GM12892 (cell line): ENCODE data around the gene ARHGEF17.

Experiments used
- DNase-seq: peaks from one replicate; pipeline ENCODE4 v3.0.0; 2011; ENCODE audit not compliant: insufficient read length
- FAIRE-seq: peaks from 2 replicates; lab custom pipeline; 2011; peaks lifted over from hg19 to GRCh38; lab: Jason Lieb, UNC
- POLR2A ChIP-seq: IDR thresholded peaks from 2 replicates; pipeline ENCODE4 v1.6.1; 2011; ENCODE audit warnings: low read depth, low read length, control low read depth
- POLR2AphosphoS5 ChIP-seq: IDR thresholded peaks from 2 replicates; pipeline ENCODE4 v1.6.1; 2011; ENCODE audit warnings: low read depth, low read length, control low read depth
- TAF1 ChIP-seq: IDR thresholded peaks from 2 replicates; pipeline ENCODE4 v1.6.1; 2011; ENCODE audit warnings: low read depth, mild to moderate bottlenecking, control low read depth, low read length, borderline replicate concordance

The ARHGEF17 gene

DNA sequence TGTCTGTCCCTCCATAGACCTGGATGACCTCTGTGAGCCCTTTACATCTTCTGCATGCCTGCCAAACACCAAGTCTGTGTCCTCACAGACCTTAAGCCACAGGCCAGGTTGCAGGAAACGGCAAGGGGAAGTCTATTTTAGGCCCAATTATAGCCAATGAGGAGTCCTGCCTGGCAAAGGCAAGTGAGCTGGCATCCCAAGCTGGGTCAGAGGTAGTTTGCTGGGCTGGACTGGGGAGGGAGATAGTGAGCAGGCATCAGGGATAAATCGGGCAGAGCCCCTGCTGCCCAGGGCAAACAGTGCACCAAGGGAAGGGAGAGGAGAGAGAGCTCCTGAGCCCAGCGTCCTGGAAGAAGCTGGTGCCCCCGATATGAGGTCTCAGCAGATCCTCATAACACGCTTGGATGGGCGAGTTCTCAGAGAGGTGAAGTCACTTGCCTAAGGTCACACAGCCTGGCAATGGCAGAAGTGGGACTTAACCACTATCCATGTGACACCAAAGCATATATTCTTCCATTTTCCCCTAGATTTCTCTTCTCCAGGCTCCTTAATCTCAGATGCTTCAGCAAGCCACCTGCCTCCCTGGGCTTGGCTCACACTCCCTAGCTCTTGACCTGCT is 64.4 kb downstream of the ARHGEF17 start:
- no peak for DNase-seq
- no peak for TF ChIP-seq TAF1
- TF ChIP-seq POLR2AphosphoS5 = no peak
- TF ChIP-seq POLR2A = no peak

DNA sequence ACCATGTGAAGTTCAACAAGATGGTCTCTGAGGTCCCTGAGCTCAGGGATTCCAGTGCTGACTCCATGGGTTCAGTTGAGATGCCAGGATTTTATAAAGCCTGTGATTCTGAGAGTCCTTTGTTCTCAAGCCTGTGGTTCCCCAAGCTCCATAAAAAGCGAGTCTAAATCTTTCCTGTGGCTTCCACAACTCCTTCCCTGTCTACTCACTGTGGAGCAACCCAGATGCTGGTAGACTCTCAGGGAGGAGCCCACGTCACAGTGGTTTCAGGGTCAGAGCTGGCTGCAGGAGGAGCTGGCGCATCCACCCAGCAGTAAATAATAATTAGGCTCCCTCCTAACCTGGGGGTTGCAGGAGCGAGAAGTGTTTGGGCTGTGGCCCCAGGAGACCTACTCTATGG is 66.1 kb downstream of the ARHGEF17 start:
- FAIRE-seq (no peak), DNase-seq (no peak)
- no peak for TF ChIP-seq POLR2A
- TF ChIP-seq POLR2AphosphoS5 = no peak
- no peak for TF ChIP-seq TAF1

More for the DNA sequence above, 64.4 kb downstream of the ARHGEF17 start:
- peak; percentile 88 for FAIRE-seq

DNA sequence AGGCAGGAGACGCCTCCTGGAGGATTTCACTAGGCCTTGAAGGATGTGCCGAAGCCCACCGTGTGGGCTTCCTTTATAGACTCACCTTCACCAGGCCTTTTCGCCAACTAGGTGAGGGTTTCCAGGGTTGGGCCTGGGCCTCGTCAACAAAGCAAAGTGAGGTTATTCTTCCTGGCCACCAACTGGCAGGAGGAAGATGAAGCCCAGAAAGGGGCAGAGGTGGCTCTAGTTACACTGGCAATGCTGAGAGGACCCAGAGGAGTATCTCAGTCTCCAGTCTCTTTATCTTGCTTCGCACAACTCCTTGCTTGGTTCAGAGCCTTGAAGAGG is 67.7 kb downstream of the ARHGEF17 start:
- DNase-seq (no peak), FAIRE-seq (no peak)
- TF ChIP-seq POLR2AphosphoS5 (no peak), POLR2A (no peak), TAF1 (no peak)

DNA sequence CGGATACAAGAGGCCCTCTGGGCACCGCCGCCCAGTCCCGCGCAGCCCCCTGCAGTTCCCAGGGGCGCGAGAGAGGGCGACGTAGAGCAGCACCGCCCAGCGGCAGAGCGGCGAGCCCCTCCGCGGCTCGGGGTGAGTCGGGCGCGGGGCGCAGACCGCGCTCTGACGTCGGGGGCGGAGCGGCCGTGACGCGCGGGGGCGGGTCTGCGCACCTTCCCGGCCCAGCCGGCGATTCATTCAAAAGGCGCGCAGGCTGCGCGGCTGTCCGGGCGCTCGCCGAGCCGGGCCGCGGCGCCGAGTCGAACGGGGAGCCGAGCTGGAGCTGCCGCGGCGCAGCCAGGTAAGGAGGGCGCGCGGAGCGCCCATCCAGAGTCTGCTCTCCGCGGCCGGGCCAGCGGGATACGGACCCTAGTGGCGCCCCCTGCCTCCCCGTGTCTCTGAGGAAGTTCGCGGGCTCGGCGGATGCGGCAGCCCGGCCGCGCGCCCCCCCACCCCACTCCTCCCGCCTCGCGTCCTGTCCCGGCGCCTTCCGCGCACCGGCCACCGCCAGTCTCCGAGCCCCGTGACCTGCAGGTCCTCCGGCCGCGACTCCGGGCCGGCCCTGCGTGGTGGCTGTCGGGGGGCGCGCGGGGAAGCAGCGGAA is 68.2 kb downstream of the ARHGEF17 start, which contains the start of gene RELT:
RELT (plus strand) TSS at position 240 of the 643 bp plus-strand sequence. CDS start 12,738 bp downstream, outside the sequence.
- peak; percentile 99 for DNase-seq
- FAIRE-seq = peak; percentile 100
- TF ChIP-seq POLR2A (peak; percentile 99), TAF1 (peak; percentile 93), POLR2AphosphoS5 (peak; percentile 96)

DNA sequence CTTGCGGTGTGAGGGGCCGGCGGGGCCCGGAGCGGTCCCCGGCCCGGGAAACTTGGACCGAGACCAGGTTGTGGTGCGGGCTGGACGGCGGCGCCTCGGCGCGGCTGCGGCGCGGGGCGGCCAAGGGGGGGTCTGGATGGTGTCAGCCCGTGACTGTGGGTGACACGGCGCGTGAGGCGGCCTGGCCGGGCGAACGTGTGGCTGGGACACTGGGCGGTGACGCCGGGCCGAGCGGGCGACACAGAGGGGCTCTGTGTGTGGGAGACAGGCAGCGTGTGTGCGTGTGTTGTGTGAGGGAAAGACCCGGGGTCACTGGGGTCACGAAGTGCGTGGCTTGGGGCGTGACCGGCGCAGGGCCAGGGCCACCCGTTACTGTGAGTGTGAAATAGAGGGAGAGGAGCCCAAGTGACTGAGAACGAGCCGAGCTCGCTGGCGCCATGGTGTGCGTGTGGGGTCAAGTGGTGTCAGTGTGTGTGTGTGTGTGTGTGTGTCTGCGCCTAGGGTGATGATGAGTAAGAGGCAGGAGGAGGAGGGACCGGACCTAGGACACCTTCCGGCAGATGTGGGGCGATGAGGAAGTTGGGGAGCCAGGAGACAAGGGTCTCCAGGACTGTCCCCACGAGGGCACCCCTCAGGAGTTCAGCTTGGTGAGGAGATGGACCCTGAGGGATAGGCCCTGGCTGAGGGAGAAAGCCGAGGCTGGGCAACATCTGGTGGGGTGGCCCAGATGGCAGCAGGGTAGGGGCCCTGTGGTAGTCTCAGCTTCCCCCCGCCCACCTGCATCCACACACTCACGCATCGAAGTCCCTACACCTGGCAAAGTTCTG is 68.9 kb downstream of the ARHGEF17 start:
- FAIRE-seq (peak; percentile 99), DNase-seq (peak; percentile 83)
- TF ChIP-seq POLR2A (peak; percentile 86), TAF1 (peak; percentile 34), POLR2AphosphoS5 (peak; percentile 88)

DNA sequence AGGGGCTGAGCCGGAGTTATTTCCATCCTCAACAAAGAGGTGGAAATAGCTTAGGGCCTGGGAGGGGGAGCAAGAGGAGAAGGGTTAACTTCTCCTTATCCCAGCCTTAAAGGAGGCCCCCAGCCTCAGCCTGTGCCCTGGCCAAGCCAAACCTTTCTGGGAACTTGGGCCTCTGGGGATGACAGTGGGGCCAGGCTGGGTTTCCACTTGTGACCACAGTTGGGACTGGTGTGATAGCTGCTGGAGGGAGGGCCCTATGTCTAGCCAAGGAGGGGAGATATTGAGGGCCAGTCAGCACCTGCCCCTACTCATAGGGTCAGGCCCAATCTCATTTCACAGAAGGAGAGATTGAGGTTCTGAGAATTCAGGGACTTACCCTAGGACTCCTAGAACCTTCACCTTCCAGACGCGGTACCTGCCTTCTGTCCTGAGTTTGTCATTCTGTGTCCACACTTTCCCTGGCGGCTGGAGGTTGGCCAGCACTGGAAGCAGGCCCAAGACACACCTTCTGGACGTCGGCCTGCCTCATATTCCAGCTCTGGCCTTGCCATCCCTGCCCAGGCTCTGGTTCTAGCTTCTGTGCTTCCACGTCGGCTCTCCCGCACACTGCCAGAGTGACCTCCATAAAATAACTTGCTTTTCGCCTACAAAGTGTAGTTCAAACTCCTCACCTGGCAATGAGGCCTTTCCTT is 71.3 kb downstream of the ARHGEF17 start:
- no peak for DNase-seq
- TF ChIP-seq POLR2A (no peak; the same call in 1 of the 2 replicates), POLR2AphosphoS5 (no peak), TAF1 (no peak)
- FAIRE-seq = peak; percentile 40

DNA sequence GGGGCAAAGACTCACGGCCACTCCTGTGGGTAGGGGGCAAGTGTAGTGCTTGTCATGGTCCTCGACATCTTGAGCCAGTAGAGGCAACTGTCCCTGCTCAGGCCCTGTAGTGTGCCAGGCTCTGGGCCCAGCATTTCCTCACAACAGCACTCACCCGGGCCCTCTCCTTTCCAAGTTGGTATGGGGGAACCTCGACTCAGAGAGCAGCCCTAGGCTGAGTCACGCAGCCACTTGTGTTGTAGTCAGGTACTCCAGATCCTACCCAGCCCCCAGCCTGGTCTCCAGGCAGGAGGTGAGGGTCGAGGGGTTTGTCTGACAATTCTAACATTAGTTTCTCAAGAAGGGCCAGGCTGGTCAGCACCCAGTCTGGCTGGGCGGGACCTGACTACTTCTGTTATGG is 72.3 kb downstream of the ARHGEF17 start:
- DNase-seq = no peak
- no peak for FAIRE-seq
- TF ChIP-seq POLR2A (no peak), TAF1 (no peak), POLR2AphosphoS5 (no peak)

DNA sequence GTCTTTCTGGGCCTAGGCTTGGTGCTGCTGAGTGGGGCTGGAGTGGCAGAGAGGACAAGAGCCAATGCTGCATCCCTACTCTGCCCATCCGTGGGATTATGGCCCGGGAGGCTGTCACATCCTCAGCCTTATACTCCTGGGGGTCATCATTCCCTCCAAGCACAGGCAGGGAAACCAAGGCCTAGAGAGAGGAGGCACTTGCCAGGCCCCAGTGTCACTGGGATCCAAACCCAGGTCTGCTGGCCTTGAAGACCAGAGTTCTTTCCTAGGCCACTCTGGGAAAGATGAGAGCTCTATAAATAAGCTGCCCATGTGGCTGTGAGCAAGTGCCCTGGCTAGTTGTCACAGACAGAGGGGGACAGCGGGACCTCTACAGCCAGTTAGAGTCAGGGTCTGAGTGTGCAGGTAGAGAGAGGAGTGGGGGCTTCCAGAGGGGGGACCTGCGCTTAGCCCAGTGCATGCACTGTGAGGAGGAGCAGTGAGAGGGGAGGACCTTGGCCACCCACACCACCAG is 72.9 kb downstream of the ARHGEF17 start:
- FAIRE-seq = no peak
- no peak for DNase-seq
- TF ChIP-seq TAF1 (no peak), POLR2AphosphoS5 (no peak), POLR2A (no peak)

DNA sequence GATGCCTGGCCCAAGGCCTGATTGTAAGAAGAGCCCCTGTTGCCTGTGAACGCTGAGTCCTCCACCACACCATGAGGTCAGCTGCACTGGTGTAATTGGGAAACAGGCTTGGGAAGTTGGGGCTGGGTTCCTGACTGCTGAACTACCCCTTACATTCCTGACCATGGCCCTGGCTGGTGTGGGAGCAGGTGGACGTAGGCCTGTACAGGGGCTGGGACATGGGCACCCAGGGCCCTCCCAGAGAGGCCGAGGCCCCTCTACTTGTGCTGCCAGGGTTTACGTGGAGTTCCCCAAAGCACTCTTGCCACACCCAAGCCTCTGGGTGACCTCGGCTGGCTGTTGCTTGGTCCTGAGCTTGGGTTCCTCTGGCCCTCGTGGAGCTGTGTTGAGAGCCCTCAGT is 73.5 kb downstream of the ARHGEF17 start:
- TF ChIP-seq POLR2AphosphoS5 (no peak), POLR2A (no peak), TAF1 (no peak)
- DNase-seq (no peak), FAIRE-seq (peak; percentile 64)

DNA sequence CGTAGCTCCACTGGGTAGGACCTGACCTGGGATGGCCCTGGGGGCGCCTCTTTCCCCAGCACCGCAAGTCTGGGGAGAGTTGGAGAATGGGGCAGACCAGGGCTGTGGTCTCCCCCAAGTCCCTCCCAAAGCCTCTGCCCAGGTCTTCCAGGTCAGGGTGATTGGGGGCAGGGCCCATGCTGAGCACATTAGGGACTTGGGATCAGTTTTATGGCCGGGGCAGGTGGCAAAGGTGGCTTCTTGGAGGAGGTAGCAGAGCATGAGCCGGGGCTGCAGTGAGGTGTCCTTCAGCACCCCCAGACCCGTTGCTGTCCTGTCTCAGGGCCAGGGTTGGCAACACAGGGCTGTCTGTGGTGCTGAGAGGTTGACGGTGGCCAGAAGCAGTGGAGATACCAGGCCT is 74.1 kb downstream of the ARHGEF17 start:
- FAIRE-seq (no peak), DNase-seq (no peak)
- TF ChIP-seq POLR2AphosphoS5 (no peak), TAF1 (no peak), POLR2A (no peak)

DNA sequence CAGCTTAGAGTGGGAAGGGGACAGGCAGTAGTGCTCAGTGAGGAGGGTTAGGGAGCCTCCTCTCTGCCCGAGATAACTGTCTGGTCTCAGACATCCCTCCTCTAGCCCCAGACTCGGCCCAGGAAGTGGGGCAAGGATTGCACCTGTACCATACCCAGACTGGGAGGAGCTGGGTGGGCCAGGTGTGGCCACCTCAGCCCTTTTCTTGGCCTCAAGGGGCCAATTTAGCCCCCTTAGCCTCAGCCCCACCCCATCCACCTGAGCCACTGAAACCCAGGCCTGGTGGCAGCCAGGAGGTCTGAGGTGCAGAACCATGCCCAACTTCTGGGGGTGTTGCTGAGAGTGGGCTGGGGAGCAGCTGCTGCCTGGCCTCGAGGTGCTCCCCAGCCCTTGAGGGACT is 74.7 kb downstream of the ARHGEF17 start:
- no peak for DNase-seq
- no peak for FAIRE-seq
- TF ChIP-seq TAF1 = no peak
